ENCODE measurements around the gene PLEKHA6.

The PLEKHA6 gene

DNA sequence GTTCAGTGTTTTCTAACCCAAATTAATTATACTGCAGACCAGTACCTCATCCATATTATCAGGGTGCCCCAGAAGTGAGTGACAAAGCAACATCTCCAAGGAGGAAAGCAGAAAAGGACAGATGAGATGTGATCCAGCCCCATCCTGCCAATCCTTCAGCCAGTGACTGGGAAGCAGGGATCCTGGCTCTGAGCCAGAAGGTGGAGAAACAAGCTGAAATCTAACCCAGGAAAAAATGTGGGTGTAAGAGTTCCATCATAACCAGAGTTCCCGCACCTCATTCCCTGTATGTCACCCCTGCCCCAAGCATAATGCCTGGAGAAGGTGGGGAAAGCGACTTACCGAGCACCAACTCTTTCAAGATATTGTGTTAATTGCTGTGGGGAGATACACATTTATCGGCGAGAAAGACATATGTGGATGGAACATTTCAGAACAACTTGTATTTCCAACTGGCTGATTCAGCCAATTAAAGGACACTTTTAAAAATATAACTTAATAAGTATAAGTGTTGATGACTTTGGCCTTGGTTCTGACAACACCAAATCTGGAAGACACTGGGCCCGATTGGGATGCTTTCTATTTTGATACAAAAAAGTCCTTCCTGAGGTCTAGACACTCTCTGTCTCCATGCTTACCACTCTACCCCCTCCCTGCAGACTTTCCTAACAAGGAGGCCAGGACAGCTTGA is 14.9 kb downstream of the PLEKHA6 start:
- no peak overlapping the region for H4K91ac ChIP-seq (ENCODE audit: low read length)
- peak overlapping the region; percentile 12 for H4K8ac ChIP-seq (ENCODE audit: low read length)
- 97% methylated on average over 2 of the region's 6 CpGs for WGBS
- no peak overlapping the region for H3K4ac ChIP-seq (ENCODE audit: low read depth in 1 of 2, low read length in 2 of 2)
- peak overlapping the region in 1 of 2 experiments; percentile 77 for H3K14ac ChIP-seq (ENCODE audit: low read length in 2 of 2)
- H3K36me3 ChIP-seq (ENCODE audit: control insufficient read depth in 1 of 2, insufficient read depth in 2 of 2, low read depth in 1 of 2, low read length in 2 of 2): no peaks in the 10 kb centered on the region
- H3K4me2 ChIP-seq (ENCODE audit: low read length, poor library complexity, severe bottlenecking): no peak overlapping the region
- no peaks in the 10 kb centered on the region for H3K79me1 ChIP-seq (replicated peaks; ENCODE audit: low read length, poor library complexity, severe bottlenecking)
- H3K9ac ChIP-seq (ENCODE audit: low read length): no peak overlapping the region
- no peak for DNase-seq
- no peaks in the 10 kb centered on the region for H3K9me3 ChIP-seq (ENCODE audit: control insufficient read depth, low read length)
- no peaks in the 10 kb centered on the region for H3K4me1 ChIP-seq (ENCODE audit: control insufficient read depth, insufficient read depth, low read depth, low read length)
- H3K4me3 ChIP-seq (ENCODE audit: insufficient read depth in 1 of 2, low read depth in 1 of 2, low read length in 2 of 2): no peak overlapping the region
- H3K23ac ChIP-seq (ENCODE audit: low read length in 2 of 2): no peak overlapping the region
- no peak overlapping the region for H2BK5ac ChIP-seq (ENCODE audit: low read depth, low read length, poor library complexity, severe bottlenecking)
- peaks cover 0 to 49% of the 10 kb centered on the region in 2 experiments for H3K27me3 ChIP-seq (ENCODE audit: control insufficient read depth in 1 of 2, insufficient read depth in 1 of 2, low read length in 2 of 2)
- no peak overlapping the region for H3K27ac ChIP-seq (ENCODE audit: low read length, poor library complexity, severe bottlenecking)
- H2BK12ac ChIP-seq (ENCODE audit: low read length in 2 of 2): peak overlapping the region; percentile 38 to 72
- no peak overlapping the region for H2AK5ac ChIP-seq (ENCODE audit: low read length, severe bottlenecking)
- H2BK15ac ChIP-seq (ENCODE audit: low read depth, poor library complexity, severe bottlenecking): no peak overlapping the region
- H2AFZ ChIP-seq (ENCODE audit: low read depth, low read length): no peak overlapping the region
- H3K18ac ChIP-seq (ENCODE audit: low read depth in 1 of 2, low read length in 2 of 2): peak overlapping the region in 1 of 2 experiments; percentile 56
- H2BK120ac ChIP-seq (ENCODE audit: low read depth, low read length): no peak overlapping the region

- Histone ChIP-seq H3K27ac (ENCODE audit: low read length, poor library complexity, severe bottlenecking) (no peak overlapping the region), H3K9me3 (ENCODE audit: control insufficient read depth, low read length) (no peaks in the 10 kb centered on the region), H4K8ac (ENCODE audit: low read length) (no peak overlapping the region), H3K18ac (ENCODE audit: low read depth in 1 of 2, low read length in 2 of 2) (no peak overlapping the region), H3K9ac (ENCODE audit: low read length) (no peak overlapping the region), H4K91ac (ENCODE audit: low read length) (no peak overlapping the region), H3K79me1 (replicated peaks; ENCODE audit: low read length, poor library complexity, severe bottlenecking) (no peaks in the 10 kb centered on the region), H2BK15ac (ENCODE audit: low read depth, poor library complexity, severe bottlenecking) (no peak overlapping the region), H3K4me2 (ENCODE audit: low read length, poor library complexity, severe bottlenecking) (no peak overlapping the region), H2AFZ (ENCODE audit: low read depth, low read length) (peak overlapping the region; percentile 31), H3K4me3 (ENCODE audit: insufficient read depth in 1 of 2, low read depth in 1 of 2, low read length in 2 of 2) (no peak overlapping the region), H3K14ac (ENCODE audit: low read length in 2 of 2) (no peak overlapping the region), H3K4me1 (ENCODE audit: control insufficient read depth, insufficient read depth, low read depth, low read length) (no peaks in the 10 kb centered on the region), H2BK120ac (ENCODE audit: low read depth, low read length) (no peak overlapping the region), H3K36me3 (ENCODE audit: control insufficient read depth in 1 of 2, insufficient read depth in 2 of 2, low read depth in 1 of 2, low read length in 2 of 2) (no peaks in the 10 kb centered on the region), H2BK12ac (ENCODE audit: low read length in 2 of 2) (peak overlapping the region in 1 of 2 experiments; percentile 52), H3K27me3 (ENCODE audit: control insufficient read depth in 1 of 2, insufficient read depth in 1 of 2, low read length in 2 of 2) (peaks cover 0 to 56% of the 10 kb centered on the region in 2 experiments), H2AK5ac (ENCODE audit: low read length, severe bottlenecking) (no peak overlapping the region), H3K23ac (ENCODE audit: low read length in 2 of 2) (peak overlapping the region in 1 of 2 experiments; percentile 42), H2BK5ac (ENCODE audit: low read depth, low read length, poor library complexity, severe bottlenecking) (no peak overlapping the region), H3K4ac (ENCODE audit: low read depth in 1 of 2, low read length in 2 of 2) (no peak overlapping the region)
- WGBS: 87% methylated on average over 4 of the region's 4 CpGs
- DNase-seq: no peak
Measured at GRCh38 chr1:204343802-204344201, 15.9 kb downstream of the PLEKHA6 start.

DNA sequence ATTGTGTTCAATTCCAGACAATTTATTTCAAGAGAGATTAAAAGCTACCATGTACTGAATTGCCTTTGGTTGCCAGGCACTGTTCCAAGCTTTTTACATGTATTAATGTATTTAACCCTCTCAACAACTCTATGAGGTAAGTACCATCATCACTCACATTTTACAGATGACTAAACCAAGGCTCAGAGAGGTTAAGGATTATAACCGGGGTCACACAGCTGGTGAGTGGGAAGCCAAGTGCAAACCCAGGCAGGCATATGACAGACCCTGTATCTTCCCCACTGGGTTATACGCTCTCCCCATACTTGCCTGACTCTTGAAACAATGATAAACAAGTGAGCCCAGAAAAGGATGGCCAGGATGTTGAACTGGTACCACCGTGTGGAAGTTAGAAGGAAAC is 16.5 kb downstream of the PLEKHA6 start:
- peak overlapping the region in 1 of 2 experiments; percentile 52 for H2BK12ac ChIP-seq (ENCODE audit: low read length in 2 of 2)
- no peak overlapping the region for H3K4me2 ChIP-seq (ENCODE audit: low read length, poor library complexity, severe bottlenecking)
- H2BK120ac ChIP-seq (ENCODE audit: low read depth, low read length): no peak overlapping the region
- no peak overlapping the region for H2BK5ac ChIP-seq (ENCODE audit: low read depth, low read length, poor library complexity, severe bottlenecking)
- no peak overlapping the region for H3K4ac ChIP-seq (ENCODE audit: low read depth in 1 of 2, low read length in 2 of 2)
- H3K4me3 ChIP-seq (ENCODE audit: insufficient read depth in 1 of 2, low read depth in 1 of 2, low read length in 2 of 2): no peak overlapping the region
- no peaks in the 10 kb centered on the region for H3K4me1 ChIP-seq (ENCODE audit: control insufficient read depth, insufficient read depth, low read depth, low read length)
- H3K79me1 ChIP-seq (replicated peaks; ENCODE audit: low read length, poor library complexity, severe bottlenecking): no peaks in the 10 kb centered on the region
- peaks cover 3 to 61% of the 10 kb centered on the region in 2 experiments for H3K27me3 ChIP-seq (ENCODE audit: control insufficient read depth in 1 of 2, insufficient read depth in 1 of 2, low read length in 2 of 2)
- no peak overlapping the region for H2AFZ ChIP-seq (ENCODE audit: low read depth, low read length)
- H3K9me3 ChIP-seq (ENCODE audit: control insufficient read depth, low read length): no peaks in the 10 kb centered on the region
- H3K18ac ChIP-seq (ENCODE audit: low read depth in 1 of 2, low read length in 2 of 2): no peak overlapping the region
- no peaks in the 10 kb centered on the region for H3K36me3 ChIP-seq (ENCODE audit: control insufficient read depth in 1 of 2, insufficient read depth in 2 of 2, low read depth in 1 of 2, low read length in 2 of 2)
- no peak for DNase-seq
- H3K9ac ChIP-seq (ENCODE audit: low read length): no peak overlapping the region
- no peak overlapping the region for H3K27ac ChIP-seq (ENCODE audit: low read length, poor library complexity, severe bottlenecking)
- H4K91ac ChIP-seq (ENCODE audit: low read length): no peak overlapping the region
- no peak overlapping the region for H4K8ac ChIP-seq (ENCODE audit: low read length)
- no peak overlapping the region for H2AK5ac ChIP-seq (ENCODE audit: low read length, severe bottlenecking)
- H3K14ac ChIP-seq (ENCODE audit: low read length in 2 of 2): no peak overlapping the region
- WGBS: 96% methylated on average over 1 of the region's 3 CpGs
- no peak overlapping the region for H2BK15ac ChIP-seq (ENCODE audit: low read depth, poor library complexity, severe bottlenecking)
- H3K23ac ChIP-seq (ENCODE audit: low read length in 2 of 2): no peak overlapping the region

GRCh38 chr1:204342310-204342709 is 17.4 kb downstream of the PLEKHA6 start:
- 93% methylated on average over 2 of the region's 2 CpGs for WGBS
- no peak overlapping the region for H2BK5ac ChIP-seq (ENCODE audit: low read depth, low read length, poor library complexity, severe bottlenecking)
- H3K27ac ChIP-seq (ENCODE audit: low read length, poor library complexity, severe bottlenecking): no peak overlapping the region
- H3K27me3 ChIP-seq (ENCODE audit: control insufficient read depth in 1 of 2, insufficient read depth in 1 of 2, low read length in 2 of 2): peaks cover 11 to 70% of the 10 kb centered on the region in 2 experiments
- H3K4ac ChIP-seq (ENCODE audit: low read depth in 1 of 2, low read length in 2 of 2): no peak overlapping the region
- H2BK120ac ChIP-seq (ENCODE audit: low read depth, low read length): no peak overlapping the region
- H4K8ac ChIP-seq (ENCODE audit: low read length): no peak overlapping the region
- no peak for DNase-seq
- no peak overlapping the region for H2BK12ac ChIP-seq (ENCODE audit: low read length in 2 of 2)
- H3K36me3 ChIP-seq (ENCODE audit: control insufficient read depth in 1 of 2, insufficient read depth in 2 of 2, low read depth in 1 of 2, low read length in 2 of 2): no peaks in the 10 kb centered on the region
- H2AK5ac ChIP-seq (ENCODE audit: low read length, severe bottlenecking): no peak overlapping the region
- H2BK15ac ChIP-seq (ENCODE audit: low read depth, poor library complexity, severe bottlenecking): no peak overlapping the region
- no peak overlapping the region for H3K14ac ChIP-seq (ENCODE audit: low read length in 2 of 2)
- H3K9ac ChIP-seq (ENCODE audit: low read length): no peak overlapping the region
- no peak overlapping the region for H3K4me3 ChIP-seq (ENCODE audit: insufficient read depth in 1 of 2, low read depth in 1 of 2, low read length in 2 of 2)
- H3K4me1 ChIP-seq (ENCODE audit: control insufficient read depth, insufficient read depth, low read depth, low read length): no peaks in the 10 kb centered on the region
- H3K23ac ChIP-seq (ENCODE audit: low read length in 2 of 2): no peak overlapping the region
- H3K79me1 ChIP-seq (replicated peaks; ENCODE audit: low read length, poor library complexity, severe bottlenecking): no peaks in the 10 kb centered on the region
- H3K4me2 ChIP-seq (ENCODE audit: low read length, poor library complexity, severe bottlenecking): no peak overlapping the region
- no peak overlapping the region for H2AFZ ChIP-seq (ENCODE audit: low read depth, low read length)
- no peak overlapping the region for H4K91ac ChIP-seq (ENCODE audit: low read length)
- H3K18ac ChIP-seq (ENCODE audit: low read depth in 1 of 2, low read length in 2 of 2): no peak overlapping the region
- H3K9me3 ChIP-seq (ENCODE audit: control insufficient read depth, low read length): no peaks in the 10 kb centered on the region

Measured in mesenchymal stem cell (in vitro differentiated cells and primary cell).